ENCODE results near the gene PSRC1.

Gene PSRC1

GRCh38 chr1:109264379-109264755 lies 18.6 kb downstream of the PSRC1 start:
- H3K56ac ChIP-seq (ENCODE audit: low read length): no peak overlapping the region

DNA sequence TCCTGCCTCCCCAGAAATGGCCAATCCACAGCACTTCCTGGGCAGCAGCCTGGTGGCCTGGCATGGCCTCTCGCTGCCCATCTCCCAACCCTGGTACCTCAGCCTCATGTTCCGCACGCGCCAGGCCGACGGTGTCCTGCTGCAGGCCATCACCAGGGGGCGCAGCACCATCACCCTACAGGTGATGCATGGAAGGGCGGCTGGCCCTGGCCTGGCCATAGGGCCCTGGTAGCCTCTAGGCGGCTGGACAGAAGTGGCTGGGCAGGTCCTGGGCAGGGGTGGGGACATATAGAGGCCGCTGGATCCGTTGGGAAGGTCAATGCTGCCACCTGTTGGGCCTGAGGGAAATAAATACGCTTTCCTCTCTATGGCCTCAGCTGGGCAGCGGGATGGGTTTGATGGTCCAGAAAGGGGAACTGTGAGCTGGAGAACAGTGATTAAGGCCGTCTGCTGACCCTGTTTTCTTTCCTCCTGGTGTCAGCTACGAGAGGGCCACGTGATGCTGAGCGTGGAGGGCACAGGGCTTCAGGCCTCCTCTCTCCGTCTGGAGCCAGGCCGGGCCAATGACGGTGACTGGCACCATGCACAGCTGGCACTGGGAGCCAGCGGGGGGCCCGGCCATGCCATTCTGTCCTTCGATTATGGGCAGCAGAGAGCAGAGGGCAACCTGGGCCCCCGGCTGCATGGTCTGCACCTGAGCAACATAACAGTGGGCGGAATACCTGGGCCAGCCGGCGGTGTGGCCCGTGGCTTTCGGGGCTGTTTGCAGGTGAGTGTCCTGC lies 19.2 kb downstream of the PSRC1 start:
- Histone ChIP-seq H3K4me3 (ENCODE audit: low read length) (no peak overlapping the region), H3K27ac (ENCODE audit: low read depth, low read length) (no peak overlapping the region), H4K8ac (ENCODE audit: low read depth, low read length) (no peak overlapping the region), H3K4me1 (ENCODE audit: control insufficient read depth, low read depth, low read length) (no peaks in the 10 kb centered on the region), H3K56ac (ENCODE audit: low read length) (no peak overlapping the region), H3K4ac (ENCODE audit: low read depth, low read length) (no peak overlapping the region), H3K27me3 (ENCODE audit: insufficient read depth, low read length, poor library complexity) (no peaks in the 10 kb centered on the region), H3K36me3 (ENCODE audit: control insufficient read depth, insufficient read depth, low read length) (no peaks in the 10 kb centered on the region), H2AK5ac (ENCODE audit: low read length) (no peak overlapping the region), H2BK5ac (ENCODE audit: low read length) (no peak overlapping the region), H3K79me1 (ENCODE audit: low read length) (no peaks in the 10 kb centered on the region), H2BK15ac (replicated peaks; ENCODE audit: low read depth) (no peak overlapping the region), H2BK120ac (ENCODE audit: low read depth, low read length) (no peak overlapping the region), H4K5ac (ENCODE audit: low read length) (no peak overlapping the region), H3K23ac (ENCODE audit: low read length) (no peak overlapping the region), H3K4me2 (ENCODE audit: low read length) (no peak overlapping the region), H3K79me2 (ENCODE audit: control insufficient read depth, insufficient read depth, low read length) (no peaks in the 10 kb centered on the region), H3K9ac (ENCODE audit: low read length) (no peak overlapping the region), H3K18ac (ENCODE audit: low read length) (no peak overlapping the region)
- peak; percentile 98 for DNase-seq
- WGBS (ENCODE audit: extremely low coverage, insufficient coverage, low lambda C conversion rate): no CpG with 5 or more reads among the region's 29 CpGs

More at GRCh38 chr1:109264379-109264755, 18.6 kb downstream of the PSRC1 start:
- whole genome bisulfite sequencing (ENCODE audit: extremely low coverage, insufficient coverage, low lambda C conversion rate): no CpG with 5 or more reads among the region's 9 CpGs
- no peak overlapping the region for H2BK15ac ChIP-seq (replicated peaks; ENCODE audit: low read depth)
- H3K27ac ChIP-seq (ENCODE audit: low read depth, low read length): no peak overlapping the region
- H3K4me1 ChIP-seq (ENCODE audit: control insufficient read depth, low read depth, low read length): no peaks in the 10 kb centered on the region
- H3K4ac ChIP-seq (ENCODE audit: low read depth, low read length): no peak overlapping the region
- H2BK120ac ChIP-seq (ENCODE audit: low read depth, low read length): no peak overlapping the region
- no peak overlapping the region for H3K18ac ChIP-seq (ENCODE audit: low read length)
- no peak overlapping the region for H2BK5ac ChIP-seq (ENCODE audit: low read length)
- H4K5ac ChIP-seq (ENCODE audit: low read length): no peak overlapping the region
- no peaks in the 10 kb centered on the region for H3K79me2 ChIP-seq (ENCODE audit: control insufficient read depth, insufficient read depth, low read length)
- no peak overlapping the region for H4K8ac ChIP-seq (ENCODE audit: low read depth, low read length)
- H3K27me3 ChIP-seq (ENCODE audit: insufficient read depth, low read length, poor library complexity): no peaks in the 10 kb centered on the region
- no peak for DNase-seq
- H3K4me3 ChIP-seq (ENCODE audit: low read length): no peak overlapping the region
- no peak overlapping the region for H3K4me2 ChIP-seq (ENCODE audit: low read length)
- no peaks in the 10 kb centered on the region for H3K79me1 ChIP-seq (ENCODE audit: low read length)
- H3K36me3 ChIP-seq (ENCODE audit: control insufficient read depth, insufficient read depth, low read length): no peaks in the 10 kb centered on the region
- H3K9ac ChIP-seq (ENCODE audit: low read length): no peak overlapping the region
- no peak overlapping the region for H2AK5ac ChIP-seq (ENCODE audit: low read length)
- no peak overlapping the region for H3K23ac ChIP-seq (ENCODE audit: low read length)

DNA sequence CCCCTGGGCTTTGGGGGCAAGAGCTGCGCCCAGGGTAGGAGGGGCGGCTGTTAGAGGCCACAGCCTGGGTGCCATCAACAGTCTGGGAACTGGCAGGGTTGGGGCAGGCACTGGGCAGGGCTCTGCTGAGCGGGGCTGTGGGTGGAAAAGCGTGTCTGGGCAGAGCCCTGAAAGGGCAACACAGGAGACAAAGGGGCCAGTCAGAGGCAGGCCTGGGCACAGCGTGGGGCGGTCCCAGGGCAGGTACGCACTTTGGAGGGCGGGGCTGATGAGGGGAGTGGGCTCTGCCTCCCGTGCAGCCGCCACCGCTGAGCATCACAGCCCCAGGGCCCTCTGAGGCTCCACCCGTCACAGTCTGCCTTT lies 19.7 kb downstream of the PSRC1 start:
- Histone ChIP-seq H3K4ac (ENCODE audit: low read depth, low read length) (no peak overlapping the region), H2AK5ac (ENCODE audit: low read length) (no peak overlapping the region), H3K9ac (ENCODE audit: low read length) (no peak overlapping the region), H3K36me3 (ENCODE audit: control insufficient read depth, insufficient read depth, low read length) (no peaks in the 10 kb centered on the region), H3K4me2 (ENCODE audit: low read length) (no peak overlapping the region), H2BK15ac (replicated peaks; ENCODE audit: low read depth) (no peak overlapping the region), H4K8ac (ENCODE audit: low read depth, low read length) (no peak overlapping the region), H3K27ac (ENCODE audit: low read depth, low read length) (no peak overlapping the region), H3K27me3 (ENCODE audit: insufficient read depth, low read length, poor library complexity) (no peaks in the 10 kb centered on the region), H3K79me1 (ENCODE audit: low read length) (no peaks in the 10 kb centered on the region), H3K79me2 (ENCODE audit: control insufficient read depth, insufficient read depth, low read length) (no peaks in the 10 kb centered on the region), H2BK5ac (ENCODE audit: low read length) (no peak overlapping the region), H3K18ac (ENCODE audit: low read length) (no peak overlapping the region), H3K4me1 (ENCODE audit: control insufficient read depth, low read depth, low read length) (no peaks in the 10 kb centered on the region), H4K5ac (ENCODE audit: low read length) (no peak overlapping the region), H3K4me3 (ENCODE audit: low read length) (no peak overlapping the region), H3K56ac (ENCODE audit: low read length) (no peak overlapping the region), H3K23ac (ENCODE audit: low read length) (no peak overlapping the region), H2BK120ac (ENCODE audit: low read depth, low read length) (no peak overlapping the region)
- no peak for DNase-seq
- no CpG with 5 or more reads among the region's 12 CpGs for WGBS (ENCODE audit: extremely low coverage, insufficient coverage, low lambda C conversion rate)

- H3K79me1 ChIP-seq (ENCODE audit: low read length): no peaks in the 10 kb centered on the region
- H3K27ac ChIP-seq (ENCODE audit: low read depth, low read length): no peak overlapping the region
- no peak for DNase-seq
- no CpG with 5 or more reads among the region's 22 CpGs for WGBS (ENCODE audit: extremely low coverage, insufficient coverage, low lambda C conversion rate)
- H3K4me3 ChIP-seq (ENCODE audit: low read length): no peak overlapping the region
- no peak overlapping the region for H2BK5ac ChIP-seq (ENCODE audit: low read length)
- H3K18ac ChIP-seq (ENCODE audit: low read length): no peak overlapping the region
- H3K4me1 ChIP-seq (ENCODE audit: control insufficient read depth, low read depth, low read length): no peaks in the 10 kb centered on the region
- H3K79me2 ChIP-seq (ENCODE audit: control insufficient read depth, insufficient read depth, low read length): no peaks in the 10 kb centered on the region
- no peak overlapping the region for H4K5ac ChIP-seq (ENCODE audit: low read length)
- H2BK120ac ChIP-seq (ENCODE audit: low read depth, low read length): no peak overlapping the region
- H3K27me3 ChIP-seq (ENCODE audit: insufficient read depth, low read length, poor library complexity): no peaks in the 10 kb centered on the region
- no peak overlapping the region for H3K4ac ChIP-seq (ENCODE audit: low read depth, low read length)
- no peak overlapping the region for H3K4me2 ChIP-seq (ENCODE audit: low read length)
- no peak overlapping the region for H3K9ac ChIP-seq (ENCODE audit: low read length)
- no peaks in the 10 kb centered on the region for H3K36me3 ChIP-seq (ENCODE audit: control insufficient read depth, insufficient read depth, low read length)
- no peak overlapping the region for H3K23ac ChIP-seq (ENCODE audit: low read length)
- H2BK15ac ChIP-seq (replicated peaks; ENCODE audit: low read depth): no peak overlapping the region
- H4K8ac ChIP-seq (ENCODE audit: low read depth, low read length): no peak overlapping the region
- no peak overlapping the region for H3K56ac ChIP-seq (ENCODE audit: low read length)
- no peak overlapping the region for H2AK5ac ChIP-seq (ENCODE audit: low read length)
Observed at GRCh38 chr1:109262231-109263055, 20.5 kb downstream of the PSRC1 start.

- Histone ChIP-seq H2BK5ac (ENCODE audit: low read length) (no peak overlapping the region), H3K23ac (ENCODE audit: low read length) (no peak overlapping the region), H3K18ac (ENCODE audit: low read length) (no peak overlapping the region), H3K56ac (ENCODE audit: low read length) (no peak overlapping the region), H3K27me3 (ENCODE audit: insufficient read depth, low read length, poor library complexity) (no peaks in the 10 kb centered on the region), H3K9ac (ENCODE audit: low read length) (no peak overlapping the region), H2AK5ac (ENCODE audit: low read length) (no peak overlapping the region), H3K4me3 (ENCODE audit: low read length) (no peak overlapping the region), H2BK15ac (replicated peaks; ENCODE audit: low read depth) (no peak overlapping the region), H3K4me2 (ENCODE audit: low read length) (no peak overlapping the region), H2BK120ac (ENCODE audit: low read depth, low read length) (no peak overlapping the region), H3K4me1 (ENCODE audit: control insufficient read depth, low read depth, low read length) (no peaks in the 10 kb centered on the region), H4K5ac (ENCODE audit: low read length) (no peak overlapping the region), H3K79me1 (ENCODE audit: low read length) (no peaks in the 10 kb centered on the region), H4K8ac (ENCODE audit: low read depth, low read length) (no peak overlapping the region), H3K27ac (ENCODE audit: low read depth, low read length) (no peak overlapping the region), H3K4ac (ENCODE audit: low read depth, low read length) (no peak overlapping the region), H3K36me3 (ENCODE audit: control insufficient read depth, insufficient read depth, low read length) (no peaks in the 10 kb centered on the region), H3K79me2 (ENCODE audit: control insufficient read depth, insufficient read depth, low read length) (no peaks in the 10 kb centered on the region)
- DNase-seq: no peak
- WGBS (ENCODE audit: extremely low coverage, insufficient coverage, low lambda C conversion rate): no CpG with 5 or more reads among the region's 6 CpGs
Observed at GRCh38 chr1:109261578-109261977, 21.4 kb downstream of the PSRC1 start.

All from mesendoderm (in vitro differentiated cells).